Lower leg skin (tissue), 4 donors: Measurements from ENCODE around the gene VWA5A. TPM values are rescaled to one million over a fixed set of nuclear protein-coding genes. Genes with fewer than 3 reads are reported as not detected.
A peak's percentile ranks its signal among the peaks of the same experiment; 100 is the strongest.

Source experiments
- DNase-seq, 2 donors: peaks; one replicate each; pipeline ENCODE4 v3.0.0-alpha.2; 2019; ENCODE audit warnings: low spot score in 2 of 2
- H3K4me3 ChIP-seq: fragments of 200-600 bp; sonication (generic); 2 replicates; pipeline ENCODE4 v1.5.1; 2017; ENCODE audit warnings: mild to moderate bottlenecking, low read depth; ENCODE audit not compliant: poor library complexity, severe bottlenecking
- CTCF ChIP-seq, 3 donors: fragments of 450-650 bp; IDR thresholded peaks; one replicate each; pipeline ENCODE4 v1.5.1; 2016; ENCODE audit warnings: antibody characterized with exemption in 3 of 3, mild to moderate bottlenecking in 3 of 3, moderate library complexity in 2 of 3
- POLR2A ChIP-seq, 2 donors: fragments of 450-650 bp; IDR thresholded peaks; one replicate each; pipeline ENCODE4 v1.6.1; 2016 to 2017; ENCODE audit warnings: antibody characterized with exemption in 2 of 2, mild to moderate bottlenecking in 1 of 2, moderate library complexity in 1 of 2
- WGBS, 2 donors: methylation state at CpG; one replicate each; pipeline ENCODE4 v1.1.5; 2018; 5-methylcytosine and 5-hydroxymethylcytosine counted together
- intact Hi-C: fragments of 100-400 bp; cut with DNase I; formaldehyde crosslinking; loops from one replicate; pipeline ENCODE4 v1.15.0; 2023; ENCODE audit warnings: low total_unique reads
- total RNA-seq, 4 donors: library from RNA; depleted of rRNA; stranded (reverse); fragments of >200 nt; gene quantifications; one replicate each; pipeline ENCODE4 v1.1.0, GENCODE V29; 2016

Gene VWA5A
- total RNA-seq: 10 to 100 TPM; 16.4 to 27.4 (median 24.0) TPM

- no peak for TF ChIP-seq CTCF (IDR thresholded peaks at IDR 0.05)
- no peak for TF ChIP-seq POLR2A (IDR thresholded peaks at IDR 0.05)
- 3% methylated on average over 16 of the region's 16 CpGs for WGBS, 2 donors
- peak; percentile 83 to 94 for DNase-seq
- H3K4me3 ChIP-seq: peak within 1 kb of the TSS; percentile 40
- intact Hi-C loops: no loop called here
Measured at GRCh38 chr11:124114942-124115781, at the start of gene VWA5A. TSS of gene VWA5A (plus strand) at chr11:124115450. CDS start at chr11:124117512, 2,062 bp downstream.

GRCh38 chr11:124068601-124069110, 46.6 kb upstream of the VWA5A start:
- WGBS, 2 donors: 44 to 52% methylated on average over 4 of the region's 4 CpGs
- intact Hi-C loops: no loop called here
- TF ChIP-seq POLR2A (IDR thresholded peaks at IDR 0.05) (no peak), CTCF (IDR thresholded peaks at IDR 0.05) (no peak)
- H3K4me3 ChIP-seq: no peak overlapping the region
- DNase-seq: no peak

- intact Hi-C loops: loop anchor here (10.0 kb wide), 1 partner anchor 125 kb away; no protein-coding TSS in a partner anchor
Measured at GRCh38 chr11:124069429-124070401, 45.5 kb upstream of the VWA5A start.

GRCh38 chr11:124070915-124071622, 44.2 kb upstream of the VWA5A start:
- intact Hi-C loops: loop anchor here (10.0 kb wide), 1 partner anchor 124 kb away; no protein-coding TSS in a partner anchor
- DNase-seq: peak; percentile 31 to 92

More at GRCh38 chr11:124069429-124070401, 45.5 kb upstream of the VWA5A start:
- WGBS, 2 donors: 23 to 30% methylated on average over 28 of the region's 28 CpGs
- TF ChIP-seq CTCF (IDR thresholded peaks at IDR 0.05) (no peak), POLR2A (IDR thresholded peaks at IDR 0.05) (no peak)
- no peak overlapping the region for H3K4me3 ChIP-seq
- peak in 1 of 2 donors; percentile 21 for DNase-seq

More at GRCh38 chr11:124070915-124071622, 44.2 kb upstream of the VWA5A start:
- TF ChIP-seq POLR2A (IDR thresholded peaks at IDR 0.05) (no peak), CTCF (IDR thresholded peaks at IDR 0.05) (no peak)
- 5 to 6% methylated on average over 8 of the region's 8 CpGs for WGBS, 2 donors
- no peak overlapping the region for H3K4me3 ChIP-seq
